Measurements from ENCODE around the gene CCDC50.

- no peak for TF ChIP-seq CTCF (IDR thresholded peaks at IDR 0.05)
- no peak for TF ChIP-seq POLR2AphosphoS5 (IDR thresholded peaks at IDR 0.05)
Measured at GRCh38 chr3:191366675-191367074, 37.5 kb downstream of the CCDC50 start.

Measured in stomach (tissue), 4 donors.